SK-N-DZ (cell line): ENCODE results near the gene MAPK7.
"Not testable (repeated sequence)": the region's sequence is repeated elsewhere in the genome, so short reads cannot be mapped to it uniquely, and the experiment has no call there.

Experiments
- DNase-seq: peaks from one replicate; pipeline ENCODE4 v3.0.0-alpha.2; 2015; ENCODE audit warnings: low spot score

MAPK7 gene

GRCh38 chr17:19342611-19343255 is 35.6 kb upstream of the MAPK7 start:
- no peak for DNase-seq

GRCh38 chr17:19343256-19343630 is 35.1 kb upstream of the MAPK7 start:
- no peak for DNase-seq

GRCh38 chr17:19343671-19344151 is 34.6 kb upstream of the MAPK7 start:
- DNase-seq: no peak

- no peak for DNase-seq
Measured at GRCh38 chr17:19344311-19345066, 33.8 kb upstream of the MAPK7 start.

GRCh38 chr17:19345067-19345460 is 33.2 kb upstream of the MAPK7 start:
- no peak for DNase-seq

GRCh38 chr17:19345486-19346350 is 32.6 kb upstream of the MAPK7 start:
- no peak for DNase-seq

- DNase-seq: peak; percentile 53
Measured at GRCh38 chr17:19346351-19347255, 31.7 kb upstream of the MAPK7 start.

GRCh38 chr17:19347323-19348080 is 30.8 kb upstream of the MAPK7 start:
- no peak for DNase-seq

- no peak for DNase-seq
Measured at GRCh38 chr17:19348081-19348650, 30.1 kb upstream of the MAPK7 start.

GRCh38 chr17:19348806-19349205 is 29.5 kb upstream of the MAPK7 start:
- DNase-seq: no peak

GRCh38 chr17:19353401-19353800 is 24.9 kb upstream of the MAPK7 start:
- DNase-seq: not testable (repeated sequence)

GRCh38 chr17:19354748-19355147 is 23.6 kb upstream of the MAPK7 start:
- no peak for DNase-seq

GRCh38 chr17:19357351-19357750 is 20.9 kb upstream of the MAPK7 start:
- DNase-seq: no peak

- DNase-seq: no peak
Measured at GRCh38 chr17:19357761-19358160, 20.5 kb upstream of the MAPK7 start.

- DNase-seq: no peak
Measured at GRCh38 chr17:19359151-19359550, 19.1 kb upstream of the MAPK7 start.

GRCh38 chr17:19359856-19360255 is 18.4 kb upstream of the MAPK7 start:
- DNase-seq: no peak

- DNase-seq: no peak
Measured at GRCh38 chr17:19360772-19361171, 17.5 kb upstream of the MAPK7 start.

- DNase-seq: no peak
Measured at GRCh38 chr17:19361326-19361725, 17.0 kb upstream of the MAPK7 start.

GRCh38 chr17:19361944-19362276 is 16.4 kb upstream of the MAPK7 start:
- DNase-seq: no peak
